ENCODE measurements around the gene IFITM10. TPM values are rescaled to one million over a fixed set of nuclear protein-coding genes. Genes with fewer than 3 reads are reported as not detected.

Gene IFITM10
- total RNA-seq, 1 experiment from 2014 or later: 2.0 TPM

- Mint-ChIP-seq H3K4me3 (ENCODE audit: unreplicated experiment) (no peak overlapping the region), H3K27ac (ENCODE audit: low read depth, unreplicated experiment) (no peak overlapping the region), H3K36me3 (ENCODE audit: insufficient read depth, unreplicated experiment) (peaks cover 5% of the 10 kb centered on the region), H3K9me3 (ENCODE audit: unreplicated experiment) (no peaks in the 10 kb centered on the region), H3K4me1 (ENCODE audit: insufficient read depth, unreplicated experiment) (peaks cover 10% of the 10 kb centered on the region), H3K27me3 (ENCODE audit: insufficient read depth, unreplicated experiment) (no peaks in the 10 kb centered on the region)
- POLR2A ChIA-PET: interaction anchor here (0.7 to 0.9 kb wide), 2 partner anchors 21 to 25 kb away, joined by 3 to 4 read pairs; no protein-coding TSS in a partner anchor
- no TSS peak for BruUV-seq (replicated peaks)
- TF ChIP-seq, protein P1, sequence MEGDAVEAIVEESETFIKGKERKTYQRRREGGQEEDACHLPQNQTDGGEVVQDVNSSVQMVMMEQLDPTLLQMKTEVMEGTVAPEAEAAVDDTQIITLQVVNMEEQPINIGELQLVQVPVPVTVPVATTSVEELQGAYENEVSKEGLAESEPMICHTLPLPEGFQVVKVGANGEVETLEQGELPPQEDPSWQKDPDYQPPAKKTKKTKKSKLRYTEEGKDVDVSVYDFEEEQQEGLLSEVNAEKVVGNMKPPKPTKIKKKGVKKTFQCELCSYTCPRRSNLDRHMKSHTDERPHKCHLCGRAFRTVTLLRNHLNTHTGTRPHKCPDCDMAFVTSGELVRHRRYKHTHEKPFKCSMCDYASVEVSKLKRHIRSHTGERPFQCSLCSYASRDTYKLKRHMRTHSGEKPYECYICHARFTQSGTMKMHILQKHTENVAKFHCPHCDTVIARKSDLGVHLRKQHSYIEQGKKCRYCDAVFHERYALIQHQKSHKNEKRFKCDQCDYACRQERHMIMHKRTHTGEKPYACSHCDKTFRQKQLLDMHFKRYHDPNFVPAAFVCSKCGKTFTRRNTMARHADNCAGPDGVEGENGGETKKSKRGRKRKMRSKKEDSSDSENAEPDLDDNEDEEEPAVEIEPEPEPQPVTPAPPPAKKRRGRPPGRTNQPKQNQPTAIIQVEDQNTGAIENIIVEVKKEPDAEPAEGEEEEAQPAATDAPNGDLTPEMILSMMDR (IDR thresholded peaks at IDR 0.05; ENCODE audit: unreplicated experiment): no peak
- no peak for DNase-seq (ENCODE audit: unreplicated experiment)
- CTCF ChIA-PET: interaction anchor here (0.8 to 2.2 kb wide), 5 partner anchors 12 to 91 kb away, joined by 3 to 6 read pairs (median 3); no protein-coding TSS in a partner anchor
- intact Hi-C loops (cut with micrococcal nuclease): no loop called here
Observed at GRCh38 chr11:1784761-1785650, 34.6 kb upstream of the IFITM10 start.

DNA sequence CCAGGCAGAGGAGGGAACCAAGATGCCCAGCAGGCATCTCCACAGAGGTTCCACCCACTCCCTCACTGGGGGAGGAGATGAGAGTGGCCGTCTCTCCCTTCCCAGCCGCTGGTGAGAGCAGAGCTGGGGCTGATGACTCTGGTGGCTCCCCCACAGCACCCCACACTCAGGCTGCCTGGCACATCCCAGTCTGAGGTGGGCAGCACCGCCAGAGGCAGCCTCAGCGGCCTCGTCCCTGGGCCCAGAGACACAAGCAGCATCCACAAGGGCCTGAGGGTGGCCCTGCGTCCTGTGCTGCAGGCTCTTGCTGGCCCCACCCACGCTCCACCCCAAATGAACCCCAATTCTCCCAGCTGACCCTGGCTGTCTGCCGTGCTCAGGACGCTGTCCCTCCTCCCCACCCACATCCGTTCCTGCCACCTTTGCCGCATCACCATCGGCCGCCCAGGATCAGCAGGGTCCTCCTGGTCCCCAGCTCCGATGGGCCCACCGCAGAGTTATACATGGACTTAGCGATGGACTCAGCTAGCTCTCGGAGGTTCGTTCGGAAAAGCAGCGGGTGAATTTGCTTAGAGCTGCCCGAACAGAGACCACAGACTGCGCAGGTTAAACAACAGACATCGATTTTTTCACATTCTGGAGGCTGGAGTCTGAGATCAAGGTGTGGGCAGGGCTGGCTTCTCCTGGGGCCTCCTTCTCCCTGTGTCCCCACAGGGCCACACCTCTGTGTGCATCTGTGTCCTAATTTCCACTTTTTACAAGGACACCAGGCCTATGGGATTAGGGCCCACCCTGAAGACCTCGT is 33.5 kb upstream of the IFITM10 start:
- Mint-ChIP-seq H3K9me3 (ENCODE audit: unreplicated experiment) (no peaks in the 10 kb centered on the region), H3K27ac (ENCODE audit: low read depth, unreplicated experiment) (no peak overlapping the region), H3K27me3 (ENCODE audit: insufficient read depth, unreplicated experiment) (no peaks in the 10 kb centered on the region), H3K4me3 (ENCODE audit: unreplicated experiment) (no peak overlapping the region), H3K4me1 (ENCODE audit: insufficient read depth, unreplicated experiment) (peaks cover 10% of the 10 kb centered on the region), H3K36me3 (ENCODE audit: insufficient read depth, unreplicated experiment) (peaks cover 5% of the 10 kb centered on the region)
- no TSS peak for BruUV-seq (replicated peaks)
- intact Hi-C loops (cut with micrococcal nuclease): no loop called here
- TF ChIP-seq, protein P1 (IDR thresholded peaks at IDR 0.05; ENCODE audit: unreplicated experiment): no peak
- ChIA-PET CTCF (interaction anchor here (1.0 to 2.2 kb wide), 3 partner anchors 49 to 93 kb away, joined by 3 to 6 read pairs (median 4); no protein-coding TSS in a partner anchor), POLR2A (no interaction called here)
- no peak for DNase-seq (ENCODE audit: unreplicated experiment)

DNA sequence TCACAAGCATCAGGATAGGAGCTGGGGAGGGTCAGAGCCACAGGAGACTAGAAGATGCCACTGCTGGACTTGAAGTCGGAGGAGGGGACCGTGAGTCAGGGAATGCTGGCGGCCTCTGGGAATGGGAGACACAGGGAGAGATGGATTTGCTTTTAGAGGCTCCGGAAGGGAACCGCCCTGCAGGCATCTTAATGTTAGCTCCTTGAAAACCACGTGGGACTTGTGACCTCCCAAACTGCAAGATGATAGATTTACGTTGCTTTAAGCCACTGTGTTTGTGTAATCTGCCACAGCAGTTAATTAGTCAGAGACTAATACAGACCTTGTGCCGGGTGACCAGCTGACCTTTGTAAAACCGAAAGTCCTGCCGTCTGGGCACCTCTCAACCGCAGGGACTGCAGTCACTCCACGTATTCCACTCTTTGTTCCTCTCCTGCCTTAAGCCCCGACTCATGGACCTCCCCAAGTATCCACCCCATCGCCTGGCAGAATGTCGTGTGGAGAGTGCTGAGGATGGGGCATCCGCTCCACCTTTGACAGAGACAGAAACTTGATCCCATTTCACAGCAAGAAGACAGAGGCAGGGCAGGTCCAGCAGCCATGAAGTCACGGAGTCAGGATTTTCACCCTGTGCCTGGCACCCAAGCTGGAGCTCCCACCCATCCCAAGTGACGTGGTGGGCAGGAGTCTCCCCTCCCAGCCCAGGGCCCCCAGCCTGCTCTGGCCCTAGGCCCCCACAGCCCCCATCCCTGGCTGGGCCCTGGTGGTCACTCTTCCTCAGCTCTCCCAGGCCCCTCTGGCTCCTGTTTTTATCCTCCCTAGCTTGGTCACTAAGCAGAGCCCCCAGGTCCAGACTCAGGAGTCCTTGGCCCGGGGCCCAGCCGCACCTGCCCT is 32.7 kb upstream of the IFITM10 start:
- no peaks in the 10 kb centered on the region for H3K9me3 Mint-ChIP-seq (ENCODE audit: unreplicated experiment)

More for the DNA sequence above, 32.7 kb upstream of the IFITM10 start:
- intact Hi-C loops (cut with micrococcal nuclease): no loop called here
- no peak overlapping the region for H3K4me3 Mint-ChIP-seq (ENCODE audit: unreplicated experiment)
- H3K27ac Mint-ChIP-seq (ENCODE audit: low read depth, unreplicated experiment): peak overlapping the region; percentile 12
- BruUV-seq (replicated peaks): no TSS peak
- H3K36me3 Mint-ChIP-seq (ENCODE audit: insufficient read depth, unreplicated experiment): peaks cover 5% of the 10 kb centered on the region
- CTCF ChIA-PET: interaction anchor here (0.8 to 1.0 kb wide), 2 partner anchors 50 to 89 kb away, joined by 3 to 4 read pairs; no protein-coding TSS in a partner anchor
- H3K4me1 Mint-ChIP-seq (ENCODE audit: insufficient read depth, unreplicated experiment): peaks cover 10% of the 10 kb centered on the region
- POLR2A ChIA-PET: interaction anchor here (0.6 kb wide), 1 partner anchor 33 kb away, joined by 3 read pairs; no protein-coding TSS in a partner anchor
- DNase-seq (ENCODE audit: unreplicated experiment): peak; percentile 41
- no peaks in the 10 kb centered on the region for H3K27me3 Mint-ChIP-seq (ENCODE audit: insufficient read depth, unreplicated experiment)
- TF ChIP-seq, protein P1 (IDR thresholded peaks at IDR 0.05; ENCODE audit: unreplicated experiment): no peak
